ENCODE measurements around the gene GIT2.
"Not testable (repeated sequence)": the region's sequence is repeated elsewhere in the genome, so short reads cannot be mapped to it uniquely, and the experiment has no call there.

Gene GIT2

DNA sequence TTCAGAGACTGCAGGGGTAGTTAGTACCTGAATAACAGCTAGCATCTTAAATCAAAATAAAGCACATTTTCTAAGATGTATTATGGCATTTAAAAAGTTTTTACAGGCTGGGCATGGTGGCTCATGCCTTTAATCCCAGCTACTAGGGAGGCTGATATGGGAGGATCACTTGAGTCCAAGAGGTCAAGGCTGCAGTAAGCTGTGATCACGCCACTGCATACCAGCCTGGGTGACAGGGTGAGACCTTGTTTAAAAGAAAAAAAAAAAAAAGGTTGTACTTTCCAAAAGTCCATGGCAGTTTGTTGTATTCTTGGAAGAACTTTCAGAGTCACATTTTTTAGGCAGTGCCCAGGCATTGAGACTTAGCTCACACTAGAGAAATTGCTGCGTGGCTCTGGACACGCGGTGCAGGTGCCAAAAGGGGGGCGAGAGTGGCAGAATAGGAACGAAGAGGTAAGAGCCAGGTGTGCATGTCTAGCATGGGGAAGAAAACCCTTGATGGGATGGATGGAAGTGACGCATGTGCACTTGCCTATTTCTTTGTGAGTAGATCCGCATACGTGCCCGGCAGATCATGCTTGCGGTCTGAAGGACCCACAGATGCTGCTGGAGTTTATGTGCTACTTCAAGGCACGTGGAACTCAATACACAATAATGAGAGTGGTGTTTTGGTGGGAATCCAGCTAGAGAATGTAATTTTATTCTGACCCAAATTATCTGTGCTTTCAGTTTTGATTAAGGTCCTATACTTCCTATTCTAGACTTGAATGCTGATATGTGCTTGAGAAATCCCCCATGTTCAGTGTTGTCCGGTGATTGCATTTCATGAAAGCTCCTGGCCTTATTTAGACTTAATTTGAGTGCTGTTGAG is 14.9 kb upstream of the GIT2 start:
- Histone ChIP-seq H3K4me3 (ENCODE audit: low read depth in 1 of 2, low read length in 1 of 2) (peak overlapping the region in 1 of 2 experiments; percentile 38), H3K27ac (peak overlapping the region; percentile 94), H3K9me3 (no peaks in the 10 kb centered on the region), H3K4me1 (ENCODE audit: control insufficient read depth in 1 of 2, insufficient read depth in 1 of 2, low read depth in 1 of 2, low read length in 1 of 2) (peaks cover 80 to 82% of the 10 kb centered on the region in 2 experiments), H3K27me3 (no peaks in the 10 kb centered on the region), H3K36me3 (peaks cover 43% of the 10 kb centered on the region)
- TF ChIP-seq, protein P1, sequence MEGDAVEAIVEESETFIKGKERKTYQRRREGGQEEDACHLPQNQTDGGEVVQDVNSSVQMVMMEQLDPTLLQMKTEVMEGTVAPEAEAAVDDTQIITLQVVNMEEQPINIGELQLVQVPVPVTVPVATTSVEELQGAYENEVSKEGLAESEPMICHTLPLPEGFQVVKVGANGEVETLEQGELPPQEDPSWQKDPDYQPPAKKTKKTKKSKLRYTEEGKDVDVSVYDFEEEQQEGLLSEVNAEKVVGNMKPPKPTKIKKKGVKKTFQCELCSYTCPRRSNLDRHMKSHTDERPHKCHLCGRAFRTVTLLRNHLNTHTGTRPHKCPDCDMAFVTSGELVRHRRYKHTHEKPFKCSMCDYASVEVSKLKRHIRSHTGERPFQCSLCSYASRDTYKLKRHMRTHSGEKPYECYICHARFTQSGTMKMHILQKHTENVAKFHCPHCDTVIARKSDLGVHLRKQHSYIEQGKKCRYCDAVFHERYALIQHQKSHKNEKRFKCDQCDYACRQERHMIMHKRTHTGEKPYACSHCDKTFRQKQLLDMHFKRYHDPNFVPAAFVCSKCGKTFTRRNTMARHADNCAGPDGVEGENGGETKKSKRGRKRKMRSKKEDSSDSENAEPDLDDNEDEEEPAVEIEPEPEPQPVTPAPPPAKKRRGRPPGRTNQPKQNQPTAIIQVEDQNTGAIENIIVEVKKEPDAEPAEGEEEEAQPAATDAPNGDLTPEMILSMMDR (IDR thresholded peaks at IDR 0.05): no peak

DNA sequence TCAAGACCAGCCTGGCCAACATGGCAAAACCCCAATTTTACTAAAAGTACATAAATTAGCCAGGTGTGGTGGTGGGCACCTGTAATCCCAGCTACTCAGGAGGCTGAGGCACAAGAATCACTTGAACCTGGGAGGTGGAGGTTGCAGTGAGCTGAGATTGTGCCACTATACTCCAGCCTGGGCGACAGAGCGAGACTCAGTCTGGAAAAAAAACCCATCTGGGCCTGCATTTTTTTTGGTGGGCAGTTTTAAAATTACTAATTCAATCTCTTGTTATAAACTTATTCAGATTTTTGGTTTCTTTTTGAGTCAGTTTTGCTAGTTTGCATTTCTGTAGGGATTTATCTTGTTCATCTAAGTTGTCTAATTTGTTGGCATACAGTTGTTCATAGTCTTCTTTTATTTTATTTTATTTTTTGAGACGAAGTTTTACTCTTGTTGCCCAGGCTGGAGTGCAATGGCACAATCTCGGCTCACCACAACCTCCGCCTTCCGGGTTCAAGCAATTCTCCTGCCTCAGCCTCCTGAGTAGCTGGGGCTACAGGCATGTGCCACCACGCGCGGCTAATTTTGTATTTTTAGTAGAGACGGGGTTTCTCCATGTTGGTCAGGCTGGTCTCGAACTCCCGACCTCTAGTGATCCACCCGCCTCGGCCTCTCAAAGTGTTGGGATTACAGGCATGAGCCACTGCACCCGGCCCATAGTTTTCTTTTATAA is 12.7 kb upstream of the GIT2 start:
- H3K9me3 ChIP-seq, H3K27me3 ChIP-seq: not testable (repeated sequence)
- peaks cover 67 to 72% of the 10 kb centered on the region in 2 experiments for H3K4me1 ChIP-seq (ENCODE audit: control insufficient read depth in 1 of 2, insufficient read depth in 1 of 2, low read depth in 1 of 2, low read length in 1 of 2)

DNA sequence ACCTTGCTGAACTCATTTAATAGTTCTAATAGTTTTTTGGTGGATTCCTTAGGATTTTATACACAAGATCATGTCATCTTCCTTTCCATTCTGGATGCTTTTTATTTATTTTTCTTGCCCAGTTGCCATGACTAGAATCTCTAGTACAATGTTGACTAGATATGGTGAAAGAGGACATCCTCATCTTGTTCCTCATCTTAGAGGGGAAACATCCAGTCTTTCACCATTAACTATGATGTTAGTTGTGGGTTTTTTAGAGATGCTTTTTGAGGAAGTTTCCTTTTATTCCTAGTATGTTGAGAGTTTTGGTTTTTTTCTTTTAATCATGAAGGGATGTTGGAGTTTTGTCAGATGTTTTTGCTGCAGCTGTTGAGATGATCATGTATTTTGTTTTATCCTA is 11.7 kb upstream of the GIT2 start:
- no peaks in the 10 kb centered on the region for H3K27me3 ChIP-seq
- TF ChIP-seq, protein P1 (IDR thresholded peaks at IDR 0.05): no peak
- H3K4me1 ChIP-seq (ENCODE audit: control insufficient read depth in 1 of 2, insufficient read depth in 1 of 2, low read depth in 1 of 2, low read length in 1 of 2): peaks cover 70 to 73% of the 10 kb centered on the region in 2 experiments
- H3K4me3 ChIP-seq (ENCODE audit: low read depth in 1 of 2, low read length in 1 of 2): peak overlapping the region in 1 of 2 experiments; percentile 41
- peaks cover 20% of the 10 kb centered on the region for H3K36me3 ChIP-seq
- H3K27ac ChIP-seq: peak overlapping the region; percentile 94
- H3K9me3 ChIP-seq: no peaks in the 10 kb centered on the region

More for the DNA sequence above, 12.7 kb upstream of the GIT2 start:
- H3K27ac ChIP-seq: peak overlapping the region; percentile 94
- peaks cover 20% of the 10 kb centered on the region for H3K36me3 ChIP-seq
- H3K4me3 ChIP-seq (ENCODE audit: low read depth in 1 of 2, low read length in 1 of 2): peak overlapping the region in 1 of 2 experiments; percentile 36

DNA sequence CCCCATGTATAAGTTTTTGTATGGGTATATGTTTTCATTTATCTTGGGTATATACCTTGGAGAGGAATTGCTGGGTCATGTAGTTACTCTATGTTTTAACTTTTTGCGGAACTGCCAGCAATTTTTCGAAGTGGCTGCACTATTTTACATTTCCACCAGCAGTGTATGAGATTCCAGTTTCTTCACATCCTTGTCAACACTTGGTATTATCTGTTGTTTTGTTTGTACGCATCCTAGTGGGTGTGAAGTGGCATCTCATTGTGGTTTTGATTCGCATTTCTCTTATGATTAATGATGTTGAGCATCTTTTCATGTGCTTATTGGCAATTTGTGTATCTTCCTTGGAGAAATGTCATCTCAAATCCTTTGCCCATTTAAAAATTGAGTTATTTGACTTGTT is 9.9 kb upstream of the GIT2 start:
- H3K27ac ChIP-seq: peak overlapping the region; percentile 94

DNA sequence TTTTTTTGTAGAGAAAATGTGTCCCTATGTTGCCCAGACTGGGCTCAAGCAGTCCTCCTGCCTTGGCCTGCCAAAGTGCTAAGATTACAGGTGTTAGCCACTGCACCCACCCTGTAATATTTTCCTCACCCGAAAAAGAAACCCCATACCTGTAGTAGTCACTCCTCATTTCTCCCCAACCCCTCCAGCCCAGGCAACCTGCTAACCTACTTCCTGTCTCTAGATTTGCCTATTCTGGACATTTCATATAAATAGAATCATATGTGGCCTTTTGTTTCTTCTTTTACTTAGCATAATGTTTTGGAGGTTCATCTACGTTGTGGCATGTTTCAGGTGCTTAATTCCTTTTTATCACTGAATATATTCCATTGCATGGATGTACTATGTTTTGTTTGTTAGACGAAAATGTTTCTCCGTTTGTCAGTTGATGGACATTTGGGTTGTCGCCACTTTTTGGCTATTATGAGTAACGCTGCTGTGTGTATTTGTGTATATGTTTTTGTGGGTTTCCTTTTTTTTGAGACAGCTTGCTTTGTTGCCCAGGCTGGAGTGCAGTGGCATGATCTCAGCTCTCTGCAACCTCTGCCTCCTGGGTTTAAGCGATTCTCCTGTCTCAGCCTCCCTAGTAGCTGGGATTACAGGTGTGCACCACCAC is 9.3 kb upstream of the GIT2 start:
- H3K36me3 ChIP-seq: peaks cover 16% of the 10 kb centered on the region
- peak overlapping the region; percentile 94 for H3K27ac ChIP-seq
- peaks cover 70 to 73% of the 10 kb centered on the region in 2 experiments for H3K4me1 ChIP-seq (ENCODE audit: control insufficient read depth in 1 of 2, insufficient read depth in 1 of 2, low read depth in 1 of 2, low read length in 1 of 2)
- H3K4me3 ChIP-seq (ENCODE audit: low read depth in 1 of 2, low read length in 1 of 2): no peak overlapping the region
- TF ChIP-seq, protein P1 (IDR thresholded peaks at IDR 0.05): no peak
- no peaks in the 10 kb centered on the region for H3K9me3 ChIP-seq
- no peaks in the 10 kb centered on the region for H3K27me3 ChIP-seq

More for the DNA sequence above, 9.9 kb upstream of the GIT2 start:
- Histone ChIP-seq H3K27me3 (no peaks in the 10 kb centered on the region), H3K4me3 (ENCODE audit: low read depth in 1 of 2, low read length in 1 of 2) (no peak overlapping the region), H3K36me3 (peaks cover 16% of the 10 kb centered on the region), H3K9me3 (no peaks in the 10 kb centered on the region), H3K4me1 (ENCODE audit: control insufficient read depth in 1 of 2, insufficient read depth in 1 of 2, low read depth in 1 of 2, low read length in 1 of 2) (peaks cover 70 to 73% of the 10 kb centered on the region in 2 experiments)
- TF ChIP-seq, protein P1 (IDR thresholded peaks at IDR 0.05): no peak

Measured in neutrophil (primary cell).